ENCODE results near the gene MGAT4C. TPM values are rescaled to one million over a fixed set of nuclear protein-coding genes. Genes with fewer than 3 reads are reported as not detected.
"Not testable (repeated sequence)": the region's sequence is repeated elsewhere in the genome, so short reads cannot be mapped to it uniquely, and the experiment has no call there.

MGAT4C gene
- total RNA-seq, 2 donors from 2014 or later: not detected

DNA sequence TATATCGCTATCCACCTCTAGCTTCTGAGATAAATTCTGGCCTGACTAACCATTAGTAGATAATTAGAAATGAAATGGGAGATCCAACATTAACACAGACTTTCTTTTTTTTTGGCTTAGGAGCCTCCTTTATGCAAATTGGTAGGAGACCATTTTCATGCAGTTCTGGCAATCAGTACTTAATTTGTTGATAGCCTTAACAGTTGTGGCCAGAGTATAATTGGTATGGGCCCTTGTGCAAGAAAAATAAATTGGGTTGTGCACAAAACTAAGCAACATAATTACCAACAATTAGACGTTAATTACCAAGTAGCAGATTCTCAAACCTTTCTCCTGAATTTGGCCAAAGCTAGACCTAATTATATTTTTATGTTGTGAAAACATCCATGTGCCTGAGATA is 111.0 kb downstream of the MGAT4C start:
- DNase-seq (no peak), ATAC-seq (replicated peaks in 1 of 2) (no peak)
- Mint-ChIP-seq H3K27me3 (ENCODE audit: low read depth) (no peaks in the 10 kb centered on the region), H3K4me1 (ENCODE audit: low read depth) (no peaks in the 10 kb centered on the region), H3K27ac (no peak overlapping the region), H3K4me3 (no peak overlapping the region), H3K36me3 (ENCODE audit: insufficient read depth in 2 of 2) (no peaks in the 10 kb centered on the region), H3K9me3 (peaks cover 0 to 2% of the 10 kb centered on the region in 2 donors)

- no peak overlapping the region for H3K27ac Mint-ChIP-seq
- ATAC-seq (replicated peaks in 1 of 2): no peak
- no peaks in the 10 kb centered on the region for H3K4me1 Mint-ChIP-seq (ENCODE audit: low read depth)
- peaks cover 2% of the 10 kb centered on the region in 2 donors for H3K9me3 Mint-ChIP-seq
- H3K4me3 Mint-ChIP-seq: no peak overlapping the region
- H3K36me3 Mint-ChIP-seq (ENCODE audit: insufficient read depth in 2 of 2): no peaks in the 10 kb centered on the region
- DNase-seq: no peak
- H3K27me3 Mint-ChIP-seq (ENCODE audit: low read depth): no peaks in the 10 kb centered on the region
Observed at GRCh38 chr12:86143162-86143561, 113.0 kb downstream of the MGAT4C start.

DNA sequence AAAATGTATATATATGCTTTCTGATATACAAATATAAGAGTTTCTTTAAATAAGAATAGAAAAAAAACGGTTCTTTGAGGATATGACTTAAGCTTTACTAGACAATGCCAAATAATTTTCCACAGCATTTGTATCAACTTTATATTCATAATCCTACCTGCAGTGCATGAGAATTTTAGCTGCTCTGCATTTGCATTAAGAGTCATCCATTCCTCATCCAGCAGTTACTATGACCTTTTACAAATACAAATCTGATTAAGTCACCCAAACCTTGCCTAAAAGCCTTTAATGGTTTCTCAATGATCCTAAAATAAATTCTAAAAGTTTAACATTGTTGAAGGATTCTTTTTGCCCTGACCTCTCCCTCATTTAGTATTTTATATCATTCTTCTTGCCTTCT is 116.5 kb downstream of the MGAT4C start:
- no peaks in the 10 kb centered on the region for H3K36me3 Mint-ChIP-seq (ENCODE audit: insufficient read depth in 2 of 2)
- peaks cover 2 to 5% of the 10 kb centered on the region in 2 donors for H3K9me3 Mint-ChIP-seq
- DNase-seq (no peak), ATAC-seq (replicated peaks in 1 of 2) (no peak)
- H3K27me3 Mint-ChIP-seq (ENCODE audit: low read depth): no peaks in the 10 kb centered on the region
- H3K4me1 Mint-ChIP-seq (ENCODE audit: low read depth): no peaks in the 10 kb centered on the region
- H3K4me3 Mint-ChIP-seq: no peak overlapping the region
- no peak overlapping the region for H3K27ac Mint-ChIP-seq

DNA sequence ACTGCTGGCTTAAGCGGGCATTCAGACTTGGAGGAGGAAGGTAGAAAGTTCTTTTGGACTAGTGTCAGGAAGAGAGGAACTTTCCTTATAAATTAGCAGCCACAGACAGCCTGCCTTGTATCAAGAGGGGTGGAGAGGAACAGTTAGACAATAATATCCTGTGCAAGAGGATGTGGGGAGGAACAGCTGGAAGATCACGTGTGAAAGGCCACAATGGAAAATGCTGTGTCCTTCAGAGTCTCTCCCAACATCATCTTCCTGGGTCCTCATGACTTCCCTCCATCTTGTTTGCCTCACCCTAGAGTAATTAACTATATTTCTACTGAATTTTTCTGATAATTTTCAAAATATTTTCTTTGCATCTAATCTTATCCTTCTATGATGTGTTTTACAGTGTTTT is 117.4 kb downstream of the MGAT4C start:
- DNase-seq: no peak
- Mint-ChIP-seq H3K9me3 (peaks cover 2 to 5% of the 10 kb centered on the region in 2 donors), H3K4me3 (no peak overlapping the region), H3K4me1 (ENCODE audit: low read depth) (no peaks in the 10 kb centered on the region), H3K27me3 (ENCODE audit: low read depth) (no peaks in the 10 kb centered on the region), H3K36me3 (ENCODE audit: insufficient read depth in 2 of 2) (no peaks in the 10 kb centered on the region), H3K27ac (no peak overlapping the region)
- ATAC-seq (replicated peaks in 1 of 2): no peak

DNA sequence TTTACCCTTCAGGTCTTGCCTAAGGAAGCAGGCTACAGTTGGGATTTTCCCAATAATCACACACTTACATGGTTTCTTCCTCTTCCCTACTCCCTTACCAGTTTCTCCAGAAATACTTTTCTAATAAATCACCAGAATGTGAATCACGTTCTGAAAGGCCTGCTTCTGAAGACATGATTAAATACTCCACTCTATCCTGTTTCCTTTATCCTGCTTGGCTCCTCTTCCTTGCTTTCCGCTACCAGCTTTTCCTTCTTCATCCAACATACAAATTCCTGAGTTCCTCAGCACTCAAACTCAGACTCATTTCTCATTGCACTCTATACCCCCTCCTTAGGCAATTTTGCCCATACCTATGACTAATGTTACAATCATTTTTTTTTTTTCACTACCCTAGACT is 118.3 kb downstream of the MGAT4C start:
- H3K27me3 Mint-ChIP-seq (ENCODE audit: low read depth): no peaks in the 10 kb centered on the region
- DNase-seq (no peak), ATAC-seq (replicated peaks in 1 of 2) (no peak)
- H3K9me3 Mint-ChIP-seq: peaks cover 2 to 5% of the 10 kb centered on the region in 2 donors
- no peaks in the 10 kb centered on the region for H3K36me3 Mint-ChIP-seq (ENCODE audit: insufficient read depth in 2 of 2)
- no peak overlapping the region for H3K4me3 Mint-ChIP-seq
- no peaks in the 10 kb centered on the region for H3K4me1 Mint-ChIP-seq (ENCODE audit: low read depth)
- H3K27ac Mint-ChIP-seq: no peak overlapping the region

DNA sequence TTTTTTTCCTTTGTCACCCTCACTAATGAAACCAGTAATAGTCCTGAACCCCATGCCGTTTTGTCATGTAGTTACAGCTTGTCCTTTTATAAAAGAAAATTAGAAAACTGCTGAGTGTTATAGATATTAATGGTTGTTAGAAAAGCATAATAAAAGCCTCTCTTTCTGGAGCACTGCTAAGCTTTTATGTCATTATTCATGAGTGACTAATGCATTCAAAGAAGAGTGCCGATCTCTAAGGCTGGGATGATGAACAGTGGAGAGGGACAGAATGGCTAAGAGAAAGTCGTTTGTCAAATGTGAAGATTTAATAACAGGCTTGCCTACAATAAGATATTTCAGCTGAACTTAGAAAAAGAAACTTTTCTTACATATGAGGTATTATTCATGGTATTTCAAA is 121.6 kb downstream of the MGAT4C start:
- H3K4me3 Mint-ChIP-seq: no peak overlapping the region
- no peaks in the 10 kb centered on the region for H3K4me1 Mint-ChIP-seq (ENCODE audit: low read depth)
- ATAC-seq (replicated peaks in 1 of 2) (no peak), DNase-seq (no peak)
- H3K27me3 Mint-ChIP-seq (ENCODE audit: low read depth): no peaks in the 10 kb centered on the region
- H3K27ac Mint-ChIP-seq: no peak overlapping the region
- H3K9me3 Mint-ChIP-seq: peaks cover 2% of the 10 kb centered on the region in 2 donors
- H3K36me3 Mint-ChIP-seq (ENCODE audit: insufficient read depth in 2 of 2): no peaks in the 10 kb centered on the region

- not testable (repeated sequence) for DNase-seq; H3K27ac Mint-ChIP-seq; H3K36me3 Mint-ChIP-seq (ENCODE audit: insufficient read depth in 2 of 2); H3K9me3 Mint-ChIP-seq; H3K4me3 Mint-ChIP-seq; H3K4me1 Mint-ChIP-seq (ENCODE audit: low read depth); H3K27me3 Mint-ChIP-seq (ENCODE audit: low read depth); ATAC-seq (replicated peaks in 1 of 2)
Observed at GRCh38 chr12:86126900-86127299, 129.3 kb downstream of the MGAT4C start.

DNA sequence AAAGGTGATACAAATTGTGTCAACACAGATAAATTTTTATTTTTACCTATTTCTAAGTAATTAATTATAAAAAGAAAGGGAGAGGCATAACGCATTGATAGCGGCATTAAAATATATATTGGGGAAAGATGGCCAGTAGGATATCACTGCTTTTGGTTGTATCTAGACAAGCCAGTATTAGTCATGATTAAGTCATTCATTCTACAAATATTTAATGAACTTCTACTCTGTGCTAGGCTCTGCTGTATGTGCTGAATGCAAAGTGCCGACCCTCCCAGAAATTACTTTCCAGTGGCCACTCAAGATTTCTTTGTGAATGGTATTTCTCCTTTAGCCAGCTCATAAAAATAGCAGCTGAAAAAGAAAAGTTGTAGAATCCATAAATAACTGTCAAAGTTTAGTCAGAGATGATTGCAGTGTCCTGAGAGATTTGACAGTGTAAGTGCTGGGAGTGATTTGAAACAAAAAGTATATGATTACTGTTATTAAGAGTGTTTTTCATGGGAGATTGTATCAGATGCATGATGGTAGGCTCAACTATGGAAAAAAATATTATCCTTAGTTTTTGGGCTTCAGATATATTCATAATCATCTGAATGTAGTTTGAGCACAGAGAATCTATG is 133.2 kb downstream of the MGAT4C start:
- Mint-ChIP-seq H3K27ac (no peak overlapping the region), H3K36me3 (ENCODE audit: insufficient read depth in 2 of 2) (no peaks in the 10 kb centered on the region), H3K4me3 (no peak overlapping the region), H3K4me1 (ENCODE audit: low read depth) (no peaks in the 10 kb centered on the region), H3K9me3 (peaks cover 0 to 4% of the 10 kb centered on the region in 2 donors), H3K27me3 (ENCODE audit: low read depth) (no peaks in the 10 kb centered on the region)
- DNase-seq (no peak), ATAC-seq (replicated peaks in 1 of 2) (no peak)

DNA sequence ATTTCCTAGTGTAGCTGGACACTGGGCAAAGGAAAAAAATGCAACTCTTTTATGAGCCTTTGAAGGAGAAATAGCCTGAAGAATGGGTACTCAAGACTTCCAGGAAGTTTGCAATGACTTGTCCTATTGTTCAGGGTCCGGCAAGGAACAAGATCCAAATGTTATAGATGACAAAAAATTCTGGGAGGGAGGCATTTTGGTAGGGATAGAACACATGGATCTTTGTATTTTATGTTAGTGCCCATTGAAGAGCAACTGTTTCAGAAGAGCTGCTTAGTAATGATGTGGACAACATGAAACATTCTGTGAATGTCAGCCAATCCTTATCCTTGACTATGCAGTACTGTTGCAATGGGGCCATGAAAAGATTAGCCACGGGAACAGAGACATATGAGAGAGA is 138.0 kb downstream of the MGAT4C start:
- no peaks in the 10 kb centered on the region for H3K27me3 Mint-ChIP-seq (ENCODE audit: low read depth)
- DNase-seq (no peak), ATAC-seq (replicated peaks in 1 of 2) (no peak)
- peaks cover 10% of the 10 kb centered on the region in 2 donors for H3K9me3 Mint-ChIP-seq
- no peak overlapping the region for H3K27ac Mint-ChIP-seq
- H3K4me3 Mint-ChIP-seq: no peak overlapping the region
- no peaks in the 10 kb centered on the region for H3K4me1 Mint-ChIP-seq (ENCODE audit: low read depth)
- H3K36me3 Mint-ChIP-seq (ENCODE audit: insufficient read depth in 2 of 2): no peaks in the 10 kb centered on the region

GRCh38 chr12:86117711-86118110 is 138.5 kb downstream of the MGAT4C start:
- H3K27me3 Mint-ChIP-seq (ENCODE audit: low read depth): no peaks in the 10 kb centered on the region
- H3K36me3 Mint-ChIP-seq (ENCODE audit: insufficient read depth in 2 of 2): no peaks in the 10 kb centered on the region
- no peak overlapping the region for H3K27ac Mint-ChIP-seq
- DNase-seq: no peak
- peaks cover 10% of the 10 kb centered on the region in 2 donors for H3K9me3 Mint-ChIP-seq
- no peak for ATAC-seq (replicated peaks in 1 of 2)
- H3K4me1 Mint-ChIP-seq (ENCODE audit: low read depth): no peaks in the 10 kb centered on the region
- H3K4me3 Mint-ChIP-seq: no peak overlapping the region

- H3K36me3 Mint-ChIP-seq (ENCODE audit: insufficient read depth in 2 of 2): no peaks in the 10 kb centered on the region
- no peaks in the 10 kb centered on the region for H3K27me3 Mint-ChIP-seq (ENCODE audit: low read depth)
- H3K9me3 Mint-ChIP-seq: peaks cover 0 to 2% of the 10 kb centered on the region in 2 donors
- no peak for ATAC-seq (replicated peaks in 1 of 2)
- DNase-seq: no peak
- H3K4me1 Mint-ChIP-seq (ENCODE audit: low read depth): no peaks in the 10 kb centered on the region
- no peak overlapping the region for H3K4me3 Mint-ChIP-seq
- no peak overlapping the region for H3K27ac Mint-ChIP-seq
Observed at GRCh38 chr12:86104087-86104486, 152.1 kb downstream of the MGAT4C start.

- Mint-ChIP-seq H3K4me3 (no peak overlapping the region), H3K9me3 (peaks cover 1 to 3% of the 10 kb centered on the region in 2 donors)
- no peak for ATAC-seq (replicated peaks in 1 of 2)
Observed at GRCh38 chr12:86097161-86097560, 159.0 kb downstream of the MGAT4C start.

DNA sequence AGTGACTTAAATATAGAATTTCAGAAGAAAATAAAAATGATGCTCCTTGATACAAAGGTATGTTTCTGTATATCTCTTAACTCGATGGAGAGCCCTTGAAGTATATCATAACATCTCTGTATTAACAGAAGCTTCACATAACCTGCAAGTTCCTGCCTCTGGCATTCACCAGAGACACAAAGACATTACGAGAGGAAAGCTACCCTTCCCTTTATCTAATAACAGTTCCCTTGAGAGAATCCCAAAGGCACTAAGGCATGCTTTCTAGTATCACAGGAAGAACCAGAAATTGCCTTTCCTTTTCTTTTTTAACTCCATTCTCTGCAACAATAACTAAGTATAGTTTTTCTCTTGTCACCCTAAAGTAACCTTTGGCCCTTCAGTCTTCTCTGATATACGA is 164.5 kb downstream of the MGAT4C start:
- DNase-seq (no peak), ATAC-seq (replicated peaks in 1 of 2) (no peak)
- Mint-ChIP-seq H3K4me1 (ENCODE audit: low read depth) (no peaks in the 10 kb centered on the region), H3K27me3 (ENCODE audit: low read depth) (no peaks in the 10 kb centered on the region), H3K36me3 (ENCODE audit: insufficient read depth in 2 of 2) (no peaks in the 10 kb centered on the region), H3K4me3 (no peak overlapping the region), H3K9me3 (peaks cover 1 to 3% of the 10 kb centered on the region in 2 donors), H3K27ac (no peak overlapping the region)

More at GRCh38 chr12:86097161-86097560, 159.0 kb downstream of the MGAT4C start:
- Mint-ChIP-seq H3K4me1 (ENCODE audit: low read depth) (no peaks in the 10 kb centered on the region), H3K27ac (no peak overlapping the region), H3K36me3 (ENCODE audit: insufficient read depth in 2 of 2) (no peaks in the 10 kb centered on the region), H3K27me3 (ENCODE audit: low read depth) (no peaks in the 10 kb centered on the region)
- DNase-seq: no peak

- H3K4me3 Mint-ChIP-seq: no peak overlapping the region
- no peaks in the 10 kb centered on the region for H3K27me3 Mint-ChIP-seq (ENCODE audit: low read depth)
- no peaks in the 10 kb centered on the region for H3K36me3 Mint-ChIP-seq (ENCODE audit: insufficient read depth in 2 of 2)
- ATAC-seq (replicated peaks in 1 of 2) (no peak), DNase-seq (no peak)
- H3K27ac Mint-ChIP-seq: no peak overlapping the region
- peaks cover 1 to 9% of the 10 kb centered on the region in 2 donors for H3K9me3 Mint-ChIP-seq
- no peaks in the 10 kb centered on the region for H3K4me1 Mint-ChIP-seq (ENCODE audit: low read depth)
Observed at GRCh38 chr12:86081843-86082242, 174.3 kb downstream of the MGAT4C start.

Measured in activated T-cell treated with anti-CD3 and anti-CD28 coated beads, Interleukin-2, amount 50 U/mL, for 72 hours (primary cell).